Thyroid gland (tissue), 4 donors: Measurements from ENCODE around the gene PNPLA3.

Experiments used
- CTCF ChIP-seq, 6 experiments: fragments of 200-600 bp in 3 of 6; fragments of 450-650 bp in 3 of 6; sonication (generic) in 3 of 6; IDR thresholded peaks; one replicate each; pipeline ENCODE4 v1.5.1; 2016 to 2019; ENCODE audit warnings: antibody characterized with exemption in 6 of 6, mild to moderate bottlenecking in 2 of 6, inconsistent platforms in 1 of 6, moderate library complexity in 1 of 6
- POLR2A ChIP-seq, 2 donors: fragments of 450-650 bp; IDR thresholded peaks; one replicate each; pipeline ENCODE4 v1.6.1; 2017; ENCODE audit warnings: antibody characterized with exemption in 2 of 2, mild to moderate bottlenecking in 2 of 2, moderate library complexity in 1 of 2

- TF ChIP-seq CTCF (IDR thresholded peaks at IDR 0.05) (no peak), POLR2A (IDR thresholded peaks at IDR 0.05) (no peak)
Measured at GRCh38 chr22:43969989-43970755, 46.6 kb downstream of the PNPLA3 start.
